Mesothelial cell of epicardium (in vitro differentiated cells): Measurements from ENCODE around the gene UGT1A1. TPM values are rescaled to one million over a fixed set of nuclear protein-coding genes. Genes with fewer than 3 reads are reported as not detected.

Experiments used
- DNase-seq, 2 experiments: peaks; one replicate each; pipeline ENCODE4 v3.0.0; 2021; ENCODE audit warnings: low spot score in 2 of 2; ENCODE audit not compliant: unreplicated experiment in 2 of 2
- H3K27ac Mint-ChIP-seq: 2 replicates; pipeline ENCODE4 v1.8.0; 2021; ENCODE audit warnings: mixed read lengths
- H3K27me3 Mint-ChIP-seq: 2 replicates; pipeline ENCODE4 v1.8.0; 2021; ENCODE audit warnings: low read depth, mixed read lengths
- H3K36me3 Mint-ChIP-seq: 2 replicates; pipeline ENCODE4 v1.8.0; 2021; ENCODE audit warnings: mixed read lengths
- H3K4me1 Mint-ChIP-seq: 2 replicates; pipeline ENCODE4 v1.8.0; 2021; ENCODE audit warnings: mixed read lengths
- H3K4me3 Mint-ChIP-seq: 2 replicates; pipeline ENCODE4 v1.8.0; 2021; ENCODE audit warnings: mild to moderate bottlenecking, moderate library complexity, mixed read lengths
- H3K9me3 Mint-ChIP-seq: 2 replicates; pipeline ENCODE4 v1.8.0; 2021; ENCODE audit warnings: mixed read lengths
- CTCF ChIP-seq: fragments of 200-600 bp; sonication (generic); IDR thresholded peaks from one replicate; pipeline ENCODE4 v1.5.0; 2021; ENCODE audit warnings: antibody characterized with exemption; ENCODE audit not compliant: unreplicated experiment
- total RNA-seq: library from RNA; stranded (reverse); gene quantifications from 3 replicates; pipeline ENCODE4 v1.2.1, GENCODE V29; 2021

UGT1A1 gene
- total RNA-seq, 1 donor from 2014 or later = not detected

- Mint-ChIP-seq H3K9me3 (peaks cover 4% of the 10 kb centered on the region), H3K27me3 (peaks cover 16% of the 10 kb centered on the region), H3K4me3 (no peak overlapping the region), H3K4me1 (no peaks in the 10 kb centered on the region), H3K36me3 (no peaks in the 10 kb centered on the region), H3K27ac (no peak overlapping the region)
- TF ChIP-seq CTCF = no peak
- DNase-seq = peak in 1 of 2 experiments; percentile 16
Observed at GRCh38 chr2:233789554-233789953, 29.5 kb downstream of the UGT1A1 start.

GRCh38 chr2:233791151-233791882, 31.2 kb downstream of the UGT1A1 start:
- peak in 1 of 2 experiments; percentile 17 for DNase-seq
- Mint-ChIP-seq H3K9me3 (peaks cover 2% of the 10 kb centered on the region), H3K27ac (no peak overlapping the region), H3K36me3 (no peaks in the 10 kb centered on the region), H3K4me1 (no peaks in the 10 kb centered on the region), H3K27me3 (peaks cover 16% of the 10 kb centered on the region), H3K4me3 (no peak overlapping the region)
- TF ChIP-seq CTCF = no peak

- Mint-ChIP-seq H3K4me1 (no peaks in the 10 kb centered on the region), H3K27ac (no peak overlapping the region), H3K9me3 (no peaks in the 10 kb centered on the region), H3K4me3 (no peak overlapping the region), H3K36me3 (no peaks in the 10 kb centered on the region), H3K27me3 (peaks cover 16% of the 10 kb centered on the region)
- DNase-seq = peak in 1 of 2 experiments; percentile 36
- no peak for TF ChIP-seq CTCF
Observed at GRCh38 chr2:233791883-233792329, 31.8 kb downstream of the UGT1A1 start.

- H3K27ac Mint-ChIP-seq = no peak overlapping the region
- H3K4me3 Mint-ChIP-seq = no peak overlapping the region
- no peak for DNase-seq
- TF ChIP-seq CTCF = no peak
- H3K27me3 Mint-ChIP-seq = peaks cover 16% of the 10 kb centered on the region
- H3K9me3 Mint-ChIP-seq = no peaks in the 10 kb centered on the region
- H3K36me3 Mint-ChIP-seq = no peaks in the 10 kb centered on the region
- no peaks in the 10 kb centered on the region for H3K4me1 Mint-ChIP-seq
Observed at GRCh38 chr2:233792720-233793119, 32.6 kb downstream of the UGT1A1 start.

GRCh38 chr2:233793465-233794127, 33.5 kb downstream of the UGT1A1 start:
- Mint-ChIP-seq H3K27ac (no peak overlapping the region), H3K4me3 (no peak overlapping the region), H3K9me3 (no peaks in the 10 kb centered on the region), H3K4me1 (no peaks in the 10 kb centered on the region), H3K27me3 (peaks cover 16% of the 10 kb centered on the region), H3K36me3 (no peaks in the 10 kb centered on the region)
- no peak for TF ChIP-seq CTCF
- peak in 1 of 2 experiments; percentile 30 for DNase-seq
